ENCODE results near the gene LGR6.

The LGR6 gene

DNA sequence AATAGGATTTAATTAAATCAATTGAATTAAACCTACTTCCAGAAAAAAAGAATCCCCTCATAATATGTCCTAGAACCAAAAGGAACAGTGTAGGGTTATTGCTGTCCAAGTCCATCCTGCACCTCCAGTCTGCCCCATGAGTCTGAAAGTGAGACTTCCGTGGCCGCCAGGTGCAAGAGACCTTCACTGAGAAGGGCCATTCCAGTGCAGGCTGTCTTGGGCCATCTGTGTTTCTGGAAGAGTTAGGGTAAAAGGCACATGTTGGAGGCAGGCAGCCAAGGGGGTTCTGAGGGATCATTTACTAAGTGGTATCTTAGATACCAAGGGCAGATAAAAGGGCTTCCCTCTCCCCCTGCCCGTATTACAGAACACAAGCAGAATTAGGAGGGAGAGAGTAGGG, 117.1 kb downstream of the LGR6 start:
- TF ChIP-seq, protein P1, sequence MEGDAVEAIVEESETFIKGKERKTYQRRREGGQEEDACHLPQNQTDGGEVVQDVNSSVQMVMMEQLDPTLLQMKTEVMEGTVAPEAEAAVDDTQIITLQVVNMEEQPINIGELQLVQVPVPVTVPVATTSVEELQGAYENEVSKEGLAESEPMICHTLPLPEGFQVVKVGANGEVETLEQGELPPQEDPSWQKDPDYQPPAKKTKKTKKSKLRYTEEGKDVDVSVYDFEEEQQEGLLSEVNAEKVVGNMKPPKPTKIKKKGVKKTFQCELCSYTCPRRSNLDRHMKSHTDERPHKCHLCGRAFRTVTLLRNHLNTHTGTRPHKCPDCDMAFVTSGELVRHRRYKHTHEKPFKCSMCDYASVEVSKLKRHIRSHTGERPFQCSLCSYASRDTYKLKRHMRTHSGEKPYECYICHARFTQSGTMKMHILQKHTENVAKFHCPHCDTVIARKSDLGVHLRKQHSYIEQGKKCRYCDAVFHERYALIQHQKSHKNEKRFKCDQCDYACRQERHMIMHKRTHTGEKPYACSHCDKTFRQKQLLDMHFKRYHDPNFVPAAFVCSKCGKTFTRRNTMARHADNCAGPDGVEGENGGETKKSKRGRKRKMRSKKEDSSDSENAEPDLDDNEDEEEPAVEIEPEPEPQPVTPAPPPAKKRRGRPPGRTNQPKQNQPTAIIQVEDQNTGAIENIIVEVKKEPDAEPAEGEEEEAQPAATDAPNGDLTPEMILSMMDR (conservative IDR thresholded peaks at IDR 0.05; ENCODE audit: low read depth, low read length) = no peak
- H3K4me3 ChIP-seq (ENCODE audit: low read depth, low read length) = no peak overlapping the region
- no peak for DNase-seq (ENCODE audit: low read depth)

DNA sequence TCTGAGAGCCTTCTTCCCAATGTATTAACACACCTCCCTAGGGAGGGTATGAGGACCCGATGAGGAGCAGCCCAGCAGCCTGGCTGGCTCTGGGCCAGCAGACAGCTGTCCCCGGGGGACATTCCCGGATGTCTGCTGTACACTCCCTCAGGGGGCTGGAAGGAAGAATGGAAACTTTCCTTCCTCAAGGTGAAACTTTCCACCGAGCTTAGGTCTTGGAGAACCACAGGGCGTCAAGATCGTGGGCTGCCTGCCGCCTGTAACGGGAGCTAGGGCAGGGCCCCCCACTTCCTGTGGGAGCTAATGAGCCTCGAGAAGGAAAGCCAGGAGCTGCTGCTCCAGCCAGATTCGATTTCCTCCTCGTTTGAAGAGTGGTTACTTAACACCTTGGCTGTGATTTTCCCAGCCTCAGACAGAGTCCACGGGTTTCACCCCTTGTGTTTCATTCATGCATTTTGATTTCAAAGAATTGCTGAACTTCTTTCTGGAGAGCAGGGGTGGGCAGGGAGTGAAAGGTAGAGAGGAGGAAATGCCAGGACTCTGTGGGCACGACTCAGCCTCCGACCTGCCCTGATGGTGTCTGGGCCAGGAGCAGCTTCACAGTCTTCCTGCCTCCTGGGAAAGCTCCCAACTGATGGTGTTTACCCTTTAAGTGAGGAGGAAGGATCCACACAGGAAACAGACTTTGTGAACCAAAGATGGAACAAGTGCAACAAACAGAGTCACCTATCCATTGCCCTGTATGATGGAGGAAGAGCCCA, 118.5 kb downstream of the LGR6 start:
- TF ChIP-seq, protein P1 (conservative IDR thresholded peaks at IDR 0.05; ENCODE audit: low read depth, low read length) = no peak
- DNase-seq (ENCODE audit: low read depth) = peak; percentile 15
- H3K4me3 ChIP-seq (ENCODE audit: low read depth, low read length) = no peak overlapping the region

DNA sequence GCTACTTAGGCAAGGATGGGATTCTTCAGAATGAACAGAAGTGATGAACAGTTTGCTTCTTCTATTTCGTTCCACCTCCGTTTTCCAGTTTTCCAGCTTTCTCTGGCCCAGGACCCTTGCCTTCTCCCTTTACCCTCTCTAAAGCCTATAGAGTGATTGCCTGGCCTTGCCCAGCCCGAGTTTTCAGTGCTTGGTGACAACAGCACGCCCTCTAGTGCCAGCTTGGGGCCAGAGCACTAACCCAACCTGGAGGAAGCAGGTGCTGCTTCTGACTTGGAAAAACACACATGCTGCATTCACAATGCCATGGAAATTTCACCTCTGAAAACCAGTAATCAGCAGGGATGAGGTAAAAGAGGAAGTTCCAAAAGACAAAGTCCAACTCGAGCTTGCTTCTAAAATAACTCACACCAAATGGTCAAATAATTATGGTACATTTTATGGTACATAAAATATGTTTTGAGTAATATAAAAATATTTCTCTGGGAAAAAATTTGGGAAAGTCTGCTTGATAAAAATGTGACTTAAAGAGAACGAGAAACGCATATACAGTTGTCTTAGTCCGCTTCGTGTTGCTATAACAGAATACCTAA, 122.1 kb downstream of the LGR6 start:
- TF ChIP-seq, protein P1 (conservative IDR thresholded peaks at IDR 0.05; ENCODE audit: low read depth, low read length) = peak; percentile 100
- no peak overlapping the region for H3K4me3 ChIP-seq (ENCODE audit: low read depth, low read length)
- DNase-seq (ENCODE audit: low read depth) = peak; percentile 86

DNA sequence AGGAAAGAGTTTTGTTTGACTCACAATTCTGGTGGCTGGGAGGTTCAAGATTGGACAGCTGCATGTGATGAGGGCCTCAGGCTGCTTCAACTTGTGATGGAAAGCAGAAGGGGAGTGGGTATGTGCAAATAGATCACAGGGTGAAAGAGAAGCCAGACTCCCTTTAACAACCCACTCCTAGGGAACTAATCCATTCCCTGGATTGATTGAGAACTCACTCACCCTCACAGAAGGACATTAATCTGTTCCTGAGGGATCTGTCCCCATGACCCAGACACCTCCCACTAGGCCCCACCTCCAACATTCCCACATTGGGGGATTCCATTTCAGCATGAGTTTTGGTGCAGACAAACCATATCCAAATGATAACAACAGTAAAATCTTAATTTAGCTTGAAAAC, 122.6 kb downstream of the LGR6 start:
- no peak overlapping the region for H3K4me3 ChIP-seq (ENCODE audit: low read depth, low read length)
- no peak for DNase-seq (ENCODE audit: low read depth)

DNA sequence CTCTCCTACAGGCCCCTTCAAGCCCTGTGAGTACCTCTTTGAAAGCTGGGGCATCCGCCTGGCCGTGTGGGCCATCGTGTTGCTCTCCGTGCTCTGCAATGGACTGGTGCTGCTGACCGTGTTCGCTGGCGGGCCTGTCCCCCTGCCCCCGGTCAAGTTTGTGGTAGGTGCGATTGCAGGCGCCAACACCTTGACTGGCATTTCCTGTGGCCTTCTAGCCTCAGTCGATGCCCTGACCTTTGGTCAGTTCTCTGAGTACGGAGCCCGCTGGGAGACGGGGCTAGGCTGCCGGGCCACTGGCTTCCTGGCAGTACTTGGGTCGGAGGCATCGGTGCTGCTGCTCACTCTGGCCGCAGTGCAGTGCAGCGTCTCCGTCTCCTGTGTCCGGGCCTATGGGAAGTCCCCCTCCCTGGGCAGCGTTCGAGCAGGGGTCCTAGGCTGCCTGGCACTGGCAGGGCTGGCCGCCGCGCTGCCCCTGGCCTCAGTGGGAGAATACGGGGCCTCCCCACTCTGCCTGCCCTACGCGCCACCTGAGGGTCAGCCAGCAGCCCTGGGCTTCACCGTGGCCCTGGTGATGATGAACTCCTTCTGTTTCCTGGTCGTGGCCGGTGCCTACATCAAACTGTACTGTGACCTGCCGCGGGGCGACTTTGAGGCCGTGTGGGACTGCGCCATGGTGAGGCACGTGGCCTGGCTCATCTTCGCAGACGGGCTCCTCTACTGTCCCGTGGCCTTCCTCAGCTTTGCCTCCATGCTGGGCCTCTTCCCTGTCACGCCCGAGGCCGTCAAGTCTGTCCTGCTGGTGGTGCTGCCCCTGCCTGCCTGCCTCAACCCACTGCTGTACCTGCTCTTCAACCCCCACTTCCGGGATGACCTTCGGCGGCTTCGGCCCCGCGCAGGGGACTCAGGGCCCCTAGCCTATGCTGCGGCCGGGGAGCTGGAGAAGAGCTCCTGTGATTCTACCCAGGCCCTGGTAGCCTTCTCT, 124.6 kb downstream of the LGR6 start:
- TF ChIP-seq, protein P1 (conservative IDR thresholded peaks at IDR 0.05; ENCODE audit: low read depth, low read length) = no peak
- H3K4me3 ChIP-seq (ENCODE audit: low read depth, low read length) = no peak overlapping the region
- no peak for DNase-seq (ENCODE audit: low read depth)

More for the DNA sequence above, 122.6 kb downstream of the LGR6 start:
- TF ChIP-seq, protein P1 (conservative IDR thresholded peaks at IDR 0.05; ENCODE audit: low read depth, low read length) = no peak

DNA sequence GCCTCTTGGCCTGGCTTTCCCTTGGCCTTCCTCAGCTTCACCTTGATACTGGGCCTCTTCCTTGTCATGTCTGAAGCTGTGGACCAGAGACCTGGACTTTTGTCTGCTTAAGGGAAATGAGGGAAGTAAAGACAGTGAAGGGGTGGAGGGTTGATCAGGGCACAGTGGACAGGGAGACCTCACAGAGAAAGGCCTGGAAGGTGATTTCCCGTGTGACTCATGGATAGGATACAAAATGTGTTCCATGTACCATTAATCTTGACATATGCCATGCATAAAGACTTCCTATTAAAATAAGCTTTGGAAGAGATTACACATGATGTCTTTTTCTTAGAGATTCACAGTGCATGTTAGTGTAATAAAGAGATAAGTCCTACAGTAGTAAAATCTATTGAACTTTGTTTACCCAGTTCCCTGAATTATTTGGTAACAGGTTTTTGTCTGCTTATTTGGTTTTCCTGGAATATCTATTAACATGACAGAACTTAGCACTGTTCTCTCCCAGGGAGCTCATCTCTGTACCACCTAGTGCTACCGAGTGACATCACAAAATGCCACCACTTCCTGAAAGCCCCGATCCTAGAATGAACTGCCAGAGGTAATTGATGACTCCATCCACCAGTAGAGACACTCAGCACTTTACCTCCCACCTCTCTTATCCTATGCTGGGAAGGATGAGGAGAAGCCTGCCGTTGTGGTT, 125.9 kb downstream of the LGR6 start:
- no peak for DNase-seq (ENCODE audit: low read depth)
- TF ChIP-seq, protein P1 (conservative IDR thresholded peaks at IDR 0.05; ENCODE audit: low read depth, low read length) = no peak
- H3K4me3 ChIP-seq (ENCODE audit: low read depth, low read length) = no peak overlapping the region

Measured in choroid plexus epithelial cell (primary cell).